Body of pancreas (tissue), 4 donors: ENCODE results near the gene DPYSL4. TPM values are rescaled to one million over a fixed set of nuclear protein-coding genes. Genes with fewer than 3 reads are reported as not detected.

Source experiments
- ATAC-seq: fragments of 150-250 bp; one replicate; pipeline ENCODE4 v1.9.1; 2016
- DNase-seq, 4 donors: peaks; one replicate each; pipeline ENCODE4 v3.0.0-alpha.2; 2019
- H3K27ac ChIP-seq, 4 donors: fragments of 200-600 bp; sonication (generic); 1 replicate in 3 of 4; 2 replicates in 1 of 4; pipeline versions ENCODE4 v1.5.1 to v1.6.1; 2016 to 2019; ENCODE audit warnings: mild to moderate bottlenecking in 1 of 4, mixed read lengths in 1 of 4, moderate library complexity in 1 of 4
- H3K27me3 ChIP-seq, 2 donors: fragments of 200-600 bp; sonication (generic); one replicate each; pipeline ENCODE4 v1.6.0; 2016; ENCODE audit warnings: mild to moderate bottlenecking in 1 of 2
- H3K36me3 ChIP-seq, 2 donors: fragments of 200-600 bp; sonication (generic); replicated peaks in 1 of 2; 2 replicates each; pipeline ENCODE4 v1.5.1; 2016; ENCODE audit warnings: low read depth in 2 of 2; ENCODE audit not compliant: insufficient read depth in 1 of 2
- H3K4me1 ChIP-seq: fragments of 200-600 bp; sonication (generic); one replicate; pipeline ENCODE4 v1.6.0; 2016
- H3K4me3 ChIP-seq, 2 donors: fragments of 200-600 bp; sonication (generic); 1 replicate in 1 of 2; 2 replicates in 1 of 2; pipeline ENCODE4 v1.5.1; 2016 to 2019
- H3K9me3 ChIP-seq, 3 donors: fragments of 200-600 bp; sonication (generic); 1 replicate in 2 of 3; 2 replicates in 1 of 3; pipeline ENCODE4 v1.5.1; 2016
- CTCF ChIP-seq, 7 experiments: fragments of 450-650 bp in 4 of 7; fragments of 200-600 bp in 3 of 7; sonication (generic) in 3 of 7; IDR thresholded peaks; one replicate each; pipeline ENCODE4 v1.5.1; 2016 to 2019; ENCODE audit warnings: antibody characterized with exemption in 7 of 7
- POLR2A ChIP-seq, 3 donors: fragments of 450-650 bp; IDR thresholded peaks; one replicate each; pipeline ENCODE4 v1.6.1; 2016; ENCODE audit warnings: antibody characterized with exemption in 3 of 3, mild to moderate bottlenecking in 2 of 3
- WGBS, 2 donors: methylation state at CpG; one replicate each; pipeline ENCODE4 v1.1.5; 2017; 5-methylcytosine and 5-hydroxymethylcytosine counted together
- intact Hi-C: fragments of 100-400 bp; cut with DNase I; formaldehyde crosslinking; loops from one replicate; pipeline ENCODE4 v1.15.1; 2023
- total RNA-seq, 2 donors: library from RNA; depleted of rRNA; stranded (reverse); fragments of >200 nt; gene quantifications; one replicate each; pipeline ENCODE4 v1.1.0, GENCODE V29; 2016

The DPYSL4 gene
- total RNA-seq, 2 donors from 2014 or later = 0.52 TPM; not detected in 1

GRCh38 chr10:132208462-132209050 is 21.8 kb downstream of the DPYSL4 start:
- DNase-seq (no peak), ATAC-seq (no peak)
- no peaks in the 10 kb centered on the region for H3K27me3 ChIP-seq
- no peak overlapping the region for H3K27ac ChIP-seq
- no peaks in the 10 kb centered on the region for H3K4me1 ChIP-seq
- TF ChIP-seq CTCF (IDR thresholded peaks at IDR 0.05) (no peak), POLR2A (IDR thresholded peaks at IDR 0.05) (no peak)
- 81 to 82% methylated on average over 6 to 17 of the region's 17 CpGs for WGBS, 2 donors
- H3K36me3 ChIP-seq = no peaks in the 10 kb centered on the region
- H3K4me3 ChIP-seq = no peak overlapping the region
- intact Hi-C loops = no loop called here
- no peaks in the 10 kb centered on the region for H3K9me3 ChIP-seq

GRCh38 chr10:132209130-132209529 is 22.4 kb downstream of the DPYSL4 start:
- DNase-seq = no peak
- Histone ChIP-seq H3K9me3 (no peaks in the 10 kb centered on the region), H3K27ac (no peak overlapping the region), H3K4me1 (no peaks in the 10 kb centered on the region), H3K36me3 (no peaks in the 10 kb centered on the region), H3K4me3 (no peak overlapping the region), H3K27me3 (no peaks in the 10 kb centered on the region)
- TF ChIP-seq CTCF (IDR thresholded peaks at IDR 0.05) (no peak), POLR2A (IDR thresholded peaks at IDR 0.05) (no peak)
- WGBS, 2 donors = 82 to 94% methylated on average over 13 of the region's 14 CpGs
- no peak for ATAC-seq
- intact Hi-C loops = no loop called here

- DNase-seq (no peak), ATAC-seq (no peak)
- H3K27ac ChIP-seq = no peak overlapping the region
- intact Hi-C loops = no loop called here
- no peaks in the 10 kb centered on the region for H3K9me3 ChIP-seq
- no peak overlapping the region for H3K4me3 ChIP-seq
- 87 to 90% methylated on average over 18 to 22 of the region's 23 CpGs for WGBS, 2 donors
- no peak for TF ChIP-seq CTCF (IDR thresholded peaks at IDR 0.05)
- H3K4me1 ChIP-seq = no peaks in the 10 kb centered on the region
- H3K36me3 ChIP-seq = no peaks in the 10 kb centered on the region
- H3K27me3 ChIP-seq = no peaks in the 10 kb centered on the region
These were observed 23.3 kb downstream of the DPYSL4 start for GRCh38 chr10:132209978-132210530.

- no peak for ATAC-seq
- 93% methylated on average over 7 to 8 of the region's 14 CpGs for WGBS, 2 donors
- H3K4me1 ChIP-seq = no peaks in the 10 kb centered on the region
- no peaks in the 10 kb centered on the region for H3K27me3 ChIP-seq
- H3K27ac ChIP-seq = no peak overlapping the region
- no peak overlapping the region for H3K4me3 ChIP-seq
- no peaks in the 10 kb centered on the region for H3K36me3 ChIP-seq
- intact Hi-C loops = no loop called here
- no peaks in the 10 kb centered on the region for H3K9me3 ChIP-seq
- no peak for DNase-seq
- TF ChIP-seq CTCF (IDR thresholded peaks at IDR 0.05) (no peak), POLR2A (IDR thresholded peaks at IDR 0.05) (no peak)
These were observed 24.0 kb downstream of the DPYSL4 start for GRCh38 chr10:132210766-132211165.

DNA sequence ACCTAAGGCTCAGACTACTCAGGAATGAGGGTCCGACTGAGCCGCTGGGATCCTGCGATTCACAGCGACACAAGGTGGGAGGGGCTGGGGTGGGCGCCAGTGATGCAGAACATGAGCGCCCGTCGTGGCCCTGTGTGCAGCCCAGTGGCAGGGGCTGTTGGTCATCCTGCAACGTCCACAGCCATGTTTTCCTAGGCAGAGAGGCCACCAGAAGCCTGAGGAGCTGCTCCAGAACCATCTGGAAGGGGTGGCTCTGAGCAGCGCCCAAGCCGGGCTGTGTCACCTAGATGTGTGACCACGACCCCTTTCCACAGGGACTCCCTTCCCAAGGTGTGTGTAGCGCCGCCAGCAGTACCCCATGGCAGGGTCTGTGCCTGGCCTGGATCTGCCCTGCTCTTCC is 24.5 kb downstream of the DPYSL4 start:
- WGBS, 2 donors = 86 to 100% methylated on average over 3 to 12 of the region's 14 CpGs
- Histone ChIP-seq H3K27ac (no peak overlapping the region), H3K27me3 (no peaks in the 10 kb centered on the region), H3K9me3 (peaks cover 0 to 2% (median 0%) of the 10 kb centered on the region in 3 donors), H3K4me3 (no peak overlapping the region), H3K36me3 (no peaks in the 10 kb centered on the region), H3K4me1 (no peaks in the 10 kb centered on the region)
- TF ChIP-seq CTCF (IDR thresholded peaks at IDR 0.05) = no peak
- TF ChIP-seq POLR2A (IDR thresholded peaks at IDR 0.05) = no peak
- ATAC-seq (no peak), DNase-seq (no peak)
- intact Hi-C loops = no loop called here
